ENCODE measurements around the gene TMEM117. TPM values are rescaled to one million over a fixed set of nuclear protein-coding genes. Genes with fewer than 3 reads are reported as not detected.

The TMEM117 gene
- total and polyA plus RNA-seq, 11 donors = 3.7 to 13.5 (median 7.3) TPM

DNA sequence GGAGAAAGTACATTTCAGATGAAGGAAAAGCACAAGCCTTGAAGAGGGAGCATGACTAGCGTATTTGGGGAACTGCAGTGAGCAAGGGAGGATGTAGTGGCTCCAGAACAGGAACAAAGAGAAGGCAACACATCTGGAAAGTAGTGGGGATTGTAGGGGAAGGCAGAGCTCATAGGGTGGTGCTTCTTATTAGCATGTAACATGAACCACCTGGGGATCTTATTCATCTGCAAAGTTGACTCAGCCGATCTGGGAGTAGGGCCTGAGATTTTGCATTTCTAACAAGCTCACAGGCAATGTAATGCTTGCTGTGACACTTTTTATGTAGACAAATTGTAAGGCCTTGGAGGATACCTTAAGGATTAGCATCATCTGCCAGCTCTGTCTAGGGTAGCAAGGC is 592.9 kb downstream of the TMEM117 start:
- 29 to 38% (median 35%) methylated on average over 2 of the region's 2 CpGs for WGBS, 4 donors
- no peak overlapping the region for H3K4me3 ChIP-seq
- H3K27me3 ChIP-seq = peaks cover 0 to 2% (median 0%) of the 10 kb centered on the region in 9 donors
- DNase-seq = no peak
- H3K4me1 ChIP-seq = no peaks in the 10 kb centered on the region
- no peaks in the 10 kb centered on the region for H3K9me3 ChIP-seq
- no peaks in the 10 kb centered on the region for H3K36me3 ChIP-seq
- intact Hi-C loops (cut with DNase I) = no loop called here
- no peak for ATAC-seq
- no peak overlapping the region for H3K27ac ChIP-seq
- TF ChIP-seq, protein P1, sequence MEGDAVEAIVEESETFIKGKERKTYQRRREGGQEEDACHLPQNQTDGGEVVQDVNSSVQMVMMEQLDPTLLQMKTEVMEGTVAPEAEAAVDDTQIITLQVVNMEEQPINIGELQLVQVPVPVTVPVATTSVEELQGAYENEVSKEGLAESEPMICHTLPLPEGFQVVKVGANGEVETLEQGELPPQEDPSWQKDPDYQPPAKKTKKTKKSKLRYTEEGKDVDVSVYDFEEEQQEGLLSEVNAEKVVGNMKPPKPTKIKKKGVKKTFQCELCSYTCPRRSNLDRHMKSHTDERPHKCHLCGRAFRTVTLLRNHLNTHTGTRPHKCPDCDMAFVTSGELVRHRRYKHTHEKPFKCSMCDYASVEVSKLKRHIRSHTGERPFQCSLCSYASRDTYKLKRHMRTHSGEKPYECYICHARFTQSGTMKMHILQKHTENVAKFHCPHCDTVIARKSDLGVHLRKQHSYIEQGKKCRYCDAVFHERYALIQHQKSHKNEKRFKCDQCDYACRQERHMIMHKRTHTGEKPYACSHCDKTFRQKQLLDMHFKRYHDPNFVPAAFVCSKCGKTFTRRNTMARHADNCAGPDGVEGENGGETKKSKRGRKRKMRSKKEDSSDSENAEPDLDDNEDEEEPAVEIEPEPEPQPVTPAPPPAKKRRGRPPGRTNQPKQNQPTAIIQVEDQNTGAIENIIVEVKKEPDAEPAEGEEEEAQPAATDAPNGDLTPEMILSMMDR (IDR thresholded peaks at IDR 0.05) = no peak
- TF ChIP-seq POLR2A (IDR thresholded peaks at IDR 0.05) = no peak

DNA sequence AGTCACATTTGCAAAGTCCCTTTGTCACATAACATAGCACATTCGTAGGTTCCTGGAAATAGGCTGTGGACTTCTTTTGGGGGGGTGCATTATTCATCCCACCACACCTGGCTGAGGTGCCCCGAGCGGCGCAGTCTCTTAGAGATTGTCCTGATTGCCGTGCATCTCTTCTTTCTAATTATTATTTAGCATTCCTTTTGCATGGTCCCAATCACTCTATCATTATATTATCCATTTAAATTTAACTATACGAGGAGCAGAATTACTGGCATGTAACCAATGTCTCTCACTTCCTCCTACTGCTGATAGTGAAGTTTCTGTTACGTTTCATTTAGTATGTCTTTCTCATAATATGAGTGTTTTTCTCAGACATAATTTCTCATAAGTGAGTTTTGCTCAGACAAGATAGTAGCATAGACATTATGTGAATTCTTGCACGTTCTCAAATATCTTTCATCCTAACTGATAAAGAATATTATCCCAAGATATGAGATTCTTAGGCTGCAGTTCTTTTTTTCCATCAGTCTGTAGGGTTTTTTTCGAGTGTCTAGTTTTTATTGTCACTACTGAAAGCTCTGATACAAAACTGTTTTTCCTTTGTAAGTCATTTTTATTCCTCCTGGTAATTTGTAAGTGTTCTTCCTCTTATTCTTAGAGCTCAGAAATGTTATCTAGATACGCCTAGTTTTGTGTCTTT is 595.9 kb downstream of the TMEM117 start:
- H3K36me3 ChIP-seq = no peaks in the 10 kb centered on the region
- TF ChIP-seq, protein P1 (IDR thresholded peaks at IDR 0.05) = no peak
- no peak for TF ChIP-seq POLR2A (IDR thresholded peaks at IDR 0.05)
- intact Hi-C loops (cut with DNase I) = no loop called here
- ATAC-seq (no peak), DNase-seq (no peak)
- H3K9me3 ChIP-seq = peaks cover 0 to 3% (median 0%) of the 10 kb centered on the region in 12 donors
- no peak overlapping the region for H3K4me3 ChIP-seq
- no peaks in the 10 kb centered on the region for H3K27me3 ChIP-seq
- 59 to 63% (median 60%) methylated on average over 10 of the region's 10 CpGs for WGBS, 4 donors
- H3K27ac ChIP-seq = no peak overlapping the region
- no peaks in the 10 kb centered on the region for H3K4me1 ChIP-seq

DNA sequence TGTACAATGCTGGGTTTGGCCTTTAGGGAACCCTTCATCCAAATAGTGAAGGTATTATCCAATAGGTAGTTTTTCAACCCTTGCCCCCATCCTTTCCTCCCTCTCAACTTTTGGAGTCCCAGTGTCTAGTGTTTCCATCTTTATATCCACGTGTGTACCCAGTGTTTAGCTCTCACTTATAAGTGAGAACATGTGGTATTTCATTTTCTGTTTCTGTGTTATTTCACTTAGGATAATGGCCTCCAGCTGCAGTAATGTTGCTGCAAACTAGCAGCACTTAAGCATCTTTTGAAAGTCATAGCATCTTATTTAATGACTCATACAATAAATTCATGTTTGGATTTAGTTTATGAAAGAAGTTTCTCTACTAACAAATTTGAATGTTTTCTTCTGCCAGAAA is 597.8 kb downstream of the TMEM117 start:
- TF ChIP-seq, protein P1 (IDR thresholded peaks at IDR 0.05) = no peak
- no peak for TF ChIP-seq POLR2A (IDR thresholded peaks at IDR 0.05)
- H3K27ac ChIP-seq = no peak overlapping the region
- H3K27me3 ChIP-seq = no peaks in the 10 kb centered on the region
- DNase-seq (no peak), ATAC-seq (no peak)
- no peak overlapping the region for H3K4me3 ChIP-seq
- 52 to 73% (median 59%) methylated on average over 1 of the region's 1 CpG for WGBS, 4 donors
- H3K36me3 ChIP-seq = no peaks in the 10 kb centered on the region
- H3K4me1 ChIP-seq = no peaks in the 10 kb centered on the region
- H3K9me3 ChIP-seq = peaks cover 0 to 3% (median 0%) of the 10 kb centered on the region in 12 donors
- intact Hi-C loops (cut with DNase I) = no loop called here

DNA sequence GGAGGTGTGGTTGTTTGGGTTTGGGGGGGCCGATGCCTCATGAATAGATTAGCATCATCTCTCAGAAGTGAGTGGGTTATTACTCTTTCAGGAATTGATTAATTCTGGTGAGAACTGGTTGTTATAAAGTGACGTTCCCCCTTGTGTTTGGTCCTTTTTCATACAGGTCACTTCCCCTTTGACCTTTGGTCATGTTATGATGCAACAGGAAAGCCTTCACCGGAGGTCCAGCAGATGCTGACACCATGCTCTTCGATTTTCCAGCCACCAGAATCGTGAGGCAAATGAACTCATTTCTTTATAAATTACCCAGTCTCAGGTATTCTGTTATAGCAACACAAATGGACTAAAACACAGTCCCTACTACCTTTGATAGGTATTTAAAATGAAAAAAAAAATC is 600.9 kb downstream of the TMEM117 start:
- no peak overlapping the region for H3K4me3 ChIP-seq
- intact Hi-C loops (cut with DNase I) = no loop called here
- WGBS, 4 donors = 54 to 80% (median 75%) methylated on average over 5 of the region's 5 CpGs
- no peak overlapping the region for H3K27ac ChIP-seq
- no peaks in the 10 kb centered on the region for H3K36me3 ChIP-seq
- H3K9me3 ChIP-seq = peaks cover 0 to 3% (median 0%) of the 10 kb centered on the region in 12 donors
- H3K4me1 ChIP-seq = no peaks in the 10 kb centered on the region
- H3K27me3 ChIP-seq = no peaks in the 10 kb centered on the region
- ATAC-seq (no peak), DNase-seq (no peak)
- no peak for TF ChIP-seq POLR2A (IDR thresholded peaks at IDR 0.05)
- TF ChIP-seq, protein P1 (IDR thresholded peaks at IDR 0.05) = no peak

Other genes starting within 250 kb of the TMEM117 start
- 1 to 10 TPM; 3.7 to 7.6 (median 5.3) TPM for gene PUS7L, start 77.3 kb upstream of the TMEM117 start, total RNA-seq
- gene PUS7L, start 77.3 kb upstream of the TMEM117 start, polyA plus RNA-seq = 1 to 10 TPM in 1 of 2 donors, under 1 TPM in 1; 0.80 to 2.9 TPM
- gene IRAK4, start 77.1 kb upstream of the TMEM117 start, total RNA-seq = 10 to 100 TPM in 1 of 9 donors, 1 to 10 TPM in 8; 3.6 to 14.4 (median 5.1) TPM
- gene IRAK4, start 77.1 kb upstream of the TMEM117 start, polyA plus RNA-seq = 1 to 10 TPM; 3.3 to 4.8 TPM
- 10 to 100 TPM in 7 of 9 donors, 1 to 10 TPM in 2; 9.3 to 34.6 (median 10.7) TPM for gene TWF1, start 29.8 kb upstream of the TMEM117 start, total RNA-seq
- gene TWF1, start 29.8 kb upstream of the TMEM117 start, polyA plus RNA-seq = 10 to 100 TPM in 1 of 2 donors, 1 to 10 TPM in 1; 8.3 to 12.3 TPM